ENCODE data around the gene RNF31. TPM values are rescaled to one million over a fixed set of nuclear protein-coding genes. Genes with fewer than 3 reads are reported as not detected.

Gene RNF31
- polyA plus RNA-seq, 1 experiment: 12.4 TPM

DNA sequence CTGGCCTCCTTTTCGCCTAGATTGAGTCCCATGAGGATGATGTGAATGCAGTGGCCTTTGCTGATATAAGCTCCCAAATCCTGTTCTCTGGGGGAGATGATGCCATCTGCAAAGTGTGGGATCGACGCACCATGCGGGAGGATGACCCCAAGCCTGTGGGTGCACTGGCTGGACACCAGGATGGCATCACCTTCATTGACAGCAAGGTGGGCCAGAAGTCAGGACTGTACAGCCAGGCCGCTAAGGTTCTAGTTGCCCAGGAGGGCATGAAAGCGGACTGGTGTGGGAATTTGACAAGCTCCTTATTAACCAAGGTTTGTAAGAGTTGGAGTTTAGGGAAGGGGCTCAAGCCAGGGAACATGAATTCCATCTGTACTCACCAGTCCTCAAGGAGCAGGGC lies 27.6 kb upstream of the RNF31 start:
- no peak for DNase-seq (ENCODE audit: low read depth)
- H3K36me3 ChIP-seq (ENCODE audit: control insufficient read depth, insufficient read depth, low read length): peaks cover 19% of the 10 kb centered on the region
- H3K27me3 ChIP-seq (ENCODE audit: control insufficient read depth, insufficient read depth, low read length): no peaks in the 10 kb centered on the region
- ChIA-PET POLR2A (no interaction called here), CTCF (interaction anchor here (0.8 kb wide), 1 partner anchor 11 kb away, joined by 3 read pairs; no protein-coding TSS in a partner anchor)
- H3K4me3 ChIP-seq (ENCODE audit: low read depth, low read length): no peak overlapping the region
- TF ChIP-seq CTCF (IDR thresholded peaks at IDR 0.05; ENCODE audit: insufficient read depth, low read depth, low read length): no peak

- peaks cover 19% of the 10 kb centered on the region for H3K36me3 ChIP-seq (ENCODE audit: control insufficient read depth, insufficient read depth, low read length)
- no peaks in the 10 kb centered on the region for H3K27me3 ChIP-seq (ENCODE audit: control insufficient read depth, insufficient read depth, low read length)
- no peak for TF ChIP-seq CTCF (IDR thresholded peaks at IDR 0.05; ENCODE audit: insufficient read depth, low read depth, low read length)
- POLR2A ChIA-PET: no interaction called here
- no peak overlapping the region for H3K4me3 ChIP-seq (ENCODE audit: low read depth, low read length)
- CTCF ChIA-PET: interaction anchor here (0.8 kb wide), 1 partner anchor 8 kb away, joined by 5 read pairs; no protein-coding TSS in a partner anchor
- no peak for DNase-seq (ENCODE audit: low read depth)
Observed at GRCh38 chr14:24121210-24121609, 26.1 kb upstream of the RNF31 start.

DNA sequence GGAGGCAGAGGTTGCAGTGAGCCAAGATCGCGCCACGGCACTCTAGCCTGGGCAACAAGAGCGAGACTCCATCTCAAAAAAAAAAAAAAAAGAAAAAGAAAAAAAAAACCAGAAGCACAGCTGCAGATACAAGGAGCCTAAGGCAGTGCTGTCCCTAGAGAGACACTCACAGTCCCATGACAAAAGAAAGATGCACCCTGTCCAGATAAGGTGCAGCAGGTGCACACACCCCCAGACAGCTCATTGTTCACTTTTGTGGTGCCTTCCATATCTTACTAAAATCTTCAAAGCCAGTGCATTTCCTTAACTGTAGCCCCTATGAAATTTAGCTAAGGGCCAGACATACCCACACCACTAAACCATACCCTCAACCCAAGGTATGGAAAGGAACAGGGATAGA lies 24.9 kb upstream of the RNF31 start:
- peaks cover 19% of the 10 kb centered on the region for H3K36me3 ChIP-seq (ENCODE audit: control insufficient read depth, insufficient read depth, low read length)

GRCh38 chr14:24122898-24123297 lies 24.4 kb upstream of the RNF31 start:
- Histone ChIP-seq H3K36me3 (ENCODE audit: control insufficient read depth, insufficient read depth, low read length) (peaks cover 18% of the 10 kb centered on the region), H3K27me3 (ENCODE audit: control insufficient read depth, insufficient read depth, low read length) (no peaks in the 10 kb centered on the region), H3K4me3 (ENCODE audit: low read depth, low read length) (no peak overlapping the region)
- DNase-seq (ENCODE audit: low read depth): no peak
- ChIA-PET POLR2A (no interaction called here), CTCF (no interaction called here)
- no peak for TF ChIP-seq CTCF (IDR thresholded peaks at IDR 0.05; ENCODE audit: insufficient read depth, low read depth, low read length)

More for the DNA sequence above, 24.9 kb upstream of the RNF31 start:
- Histone ChIP-seq H3K4me3 (ENCODE audit: low read depth, low read length) (no peak overlapping the region), H3K27me3 (ENCODE audit: control insufficient read depth, insufficient read depth, low read length) (no peaks in the 10 kb centered on the region)
- CTCF ChIA-PET: no interaction called here
- POLR2A ChIA-PET: no interaction called here
- TF ChIP-seq CTCF (IDR thresholded peaks at IDR 0.05; ENCODE audit: insufficient read depth, low read depth, low read length): no peak
- DNase-seq (ENCODE audit: low read depth): no peak

DNA sequence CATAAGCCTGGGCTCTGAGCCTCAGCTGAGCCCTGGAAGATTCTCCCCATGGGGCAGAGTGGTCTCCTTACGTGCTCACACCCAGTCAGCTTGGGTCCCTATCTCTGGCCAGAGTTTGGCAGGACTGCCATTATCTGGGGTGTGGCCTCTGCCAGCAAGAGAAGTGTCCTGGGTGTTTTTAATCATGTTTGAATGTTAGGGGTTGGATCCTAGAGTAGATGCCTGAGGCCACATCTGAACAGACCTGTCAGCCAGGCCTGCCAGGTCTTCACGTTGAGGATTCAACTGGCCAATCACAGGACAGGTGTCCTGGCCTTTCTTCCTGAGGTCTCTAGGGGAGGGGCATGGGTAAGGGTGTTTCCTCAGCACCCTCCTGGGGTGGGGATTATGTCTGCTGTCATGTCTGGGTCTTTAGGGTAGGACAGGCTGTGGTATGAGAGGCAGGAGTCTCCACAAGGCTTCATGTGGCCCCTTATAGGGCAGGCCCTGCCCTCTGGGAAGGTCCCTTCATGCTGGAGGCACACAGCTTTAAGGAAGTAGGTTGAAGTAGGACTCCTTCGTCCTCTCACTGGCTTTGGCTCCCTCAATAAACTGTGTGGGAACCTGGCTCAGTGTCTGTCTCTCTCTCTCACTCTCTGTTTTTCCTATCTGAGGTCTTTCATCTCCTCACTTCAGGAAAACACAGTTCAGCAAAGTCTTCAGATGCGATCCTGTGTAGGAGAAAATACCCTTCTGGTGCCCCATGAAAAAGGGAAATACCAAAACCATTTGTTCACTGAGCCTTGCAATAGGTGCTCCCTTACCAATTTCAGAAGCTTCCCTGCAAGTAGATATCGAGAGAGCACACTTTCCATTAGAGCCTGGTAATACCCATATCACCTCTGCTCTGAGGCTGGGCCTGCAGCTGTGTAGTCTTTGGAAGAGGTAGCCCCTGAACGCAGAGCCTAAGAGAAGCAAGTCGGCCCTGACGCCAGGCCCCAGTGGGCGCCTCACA lies 23.6 kb upstream of the RNF31 start:
- no peak for TF ChIP-seq CTCF (IDR thresholded peaks at IDR 0.05; ENCODE audit: insufficient read depth, low read depth, low read length)
- no peak for DNase-seq (ENCODE audit: low read depth)
- Histone ChIP-seq H3K36me3 (ENCODE audit: control insufficient read depth, insufficient read depth, low read length) (peaks cover 14% of the 10 kb centered on the region), H3K4me3 (ENCODE audit: low read depth, low read length) (no peak overlapping the region), H3K27me3 (ENCODE audit: control insufficient read depth, insufficient read depth, low read length) (no peaks in the 10 kb centered on the region)
- POLR2A ChIA-PET: no interaction called here
- CTCF ChIA-PET: interaction anchor here (1.4 to 2.0 kb wide), 2 partner anchors 15 to 37 kb away, joined by 4 to 7 read pairs; partner anchors contain the start of gene IRF9

Data from BJ (cell line).